ENCODE results near the gene NFS1.

GRCh38 chr20:35708502-35708901 lies 9.3 kb upstream of the NFS1 start:
- no peak for TF ChIP-seq CTCF (optimal IDR thresholded peaks at IDR 0.05 in 1 of 3, IDR thresholded peaks at IDR 0.05 in 1 of 3, conservative IDR thresholded peaks at IDR 0.05 in 1 of 3; ENCODE audit: extremely low read depth in 1 of 3, insufficient read depth in 2 of 3, low read length in 3 of 3)
- TF ChIP-seq EZH2 (IDR thresholded peaks at IDR 0.05; ENCODE audit: low read length), result no peak

Measured in keratinocyte (primary cell).